ENCODE results near the gene TNNC2.
"Not testable (repeated sequence)": the region's sequence is repeated elsewhere in the genome, so short reads cannot be mapped to it uniquely, and the experiment has no call there.

Gene TNNC2

GRCh38 chr20:45818239-45818638 is 8.9 kb downstream of the TNNC2 start:
- no peak for DNase-seq

GRCh38 chr20:45817376-45818194 is 9.5 kb downstream of the TNNC2 start:
- DNase-seq, result no peak

GRCh38 chr20:45816951-45817350 is 10.2 kb downstream of the TNNC2 start:
- DNase-seq, result no peak

GRCh38 chr20:45814314-45814713 is 12.8 kb downstream of the TNNC2 start:
- no peak for DNase-seq

DNA sequence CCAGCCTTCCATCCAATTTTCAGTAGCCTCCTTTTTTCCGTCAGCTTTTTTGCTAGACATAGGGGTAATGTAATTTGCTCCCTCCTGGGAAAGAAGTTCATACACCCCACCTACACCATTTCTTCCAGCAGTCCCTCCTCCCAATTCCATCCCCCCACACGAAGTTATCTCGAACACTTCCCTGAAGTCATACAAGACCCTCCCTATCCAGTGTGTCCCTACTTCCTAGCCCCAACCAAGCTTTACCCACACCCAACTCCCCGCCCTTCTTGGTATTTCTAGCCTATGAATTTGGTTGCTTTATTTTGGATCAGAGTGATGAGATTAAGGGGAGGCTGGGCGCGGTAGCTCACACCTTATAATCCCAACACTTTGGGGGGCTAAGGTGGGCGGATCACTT is 13.6 kb downstream of the TNNC2 start:
- no peak for DNase-seq

GRCh38 chr20:45813006-45813340 is 14.1 kb downstream of the TNNC2 start:
- DNase-seq, result no peak

DNA sequence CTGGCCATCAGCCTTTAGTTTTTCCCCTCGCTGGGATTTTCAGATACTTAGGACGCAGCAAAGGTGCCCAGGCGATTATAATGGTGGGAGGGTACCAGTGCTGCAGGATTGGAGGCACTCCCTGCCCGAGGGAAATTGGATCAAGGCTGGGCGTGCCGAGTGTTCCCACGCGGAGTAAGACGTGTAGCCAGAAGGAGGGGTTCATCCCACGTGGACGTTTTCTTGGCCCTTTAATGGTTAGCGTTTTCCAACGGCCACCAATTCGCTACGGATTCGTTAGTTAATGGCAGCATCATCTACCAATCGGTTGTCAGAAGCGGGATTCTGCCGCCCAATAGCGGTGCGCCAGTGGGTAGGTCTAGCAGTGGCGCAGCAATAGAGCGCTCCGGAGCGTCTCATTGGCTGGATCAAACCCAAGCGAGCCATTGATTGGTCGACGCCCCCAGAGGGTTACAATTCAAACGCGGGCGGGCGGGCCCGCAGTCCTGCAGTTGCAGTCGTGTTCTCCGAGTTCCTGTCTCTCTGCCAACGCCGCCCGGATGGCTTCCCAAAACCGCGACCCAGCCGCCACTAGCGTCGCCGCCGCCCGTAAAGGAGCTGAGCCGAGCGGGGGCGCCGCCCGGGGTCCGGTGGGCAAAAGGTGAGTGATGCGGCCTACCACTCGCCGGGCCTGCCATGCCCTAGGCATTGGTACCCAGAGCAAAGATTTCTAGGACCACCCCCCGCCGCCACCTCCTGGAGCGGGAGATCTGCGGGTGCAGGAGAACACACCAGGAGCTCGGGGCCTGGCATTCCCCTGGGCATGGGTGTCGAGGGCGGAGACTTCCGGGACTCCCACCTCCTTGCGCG is 14.7 kb downstream of the TNNC2 start, which contains the start of gene UBE2C:
Gene UBE2C, plus strand, starts transcription at position 488 of the 849 bp plus-strand sequence. Its CDS starts 52 bp downstream, at position 540.
- peak; percentile 99 for DNase-seq

- no peak for DNase-seq
Observed at GRCh38 chr20:45810191-45810970, 16.7 kb downstream of the TNNC2 start.

DNA sequence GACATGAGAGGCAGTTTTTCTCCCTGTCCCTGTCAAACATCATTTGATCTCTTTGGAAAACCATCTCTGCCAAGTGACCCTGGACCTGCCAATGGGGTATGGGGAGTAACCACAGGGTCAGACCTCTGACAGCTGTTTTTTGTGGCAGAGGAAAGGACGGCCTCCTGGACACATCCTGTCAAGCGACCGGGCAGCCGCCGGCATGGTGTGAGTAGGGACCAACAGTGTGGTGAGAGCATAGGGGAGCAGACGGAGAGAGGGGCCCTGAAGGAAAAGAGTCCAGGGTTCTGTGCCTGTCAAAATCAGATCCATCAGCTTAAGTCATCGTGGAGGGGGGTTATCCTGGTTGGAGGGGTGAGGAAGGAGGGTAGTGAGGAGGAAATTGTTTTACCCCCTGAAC is 25.3 kb downstream of the TNNC2 start:
- DNase-seq, result no peak

DNA sequence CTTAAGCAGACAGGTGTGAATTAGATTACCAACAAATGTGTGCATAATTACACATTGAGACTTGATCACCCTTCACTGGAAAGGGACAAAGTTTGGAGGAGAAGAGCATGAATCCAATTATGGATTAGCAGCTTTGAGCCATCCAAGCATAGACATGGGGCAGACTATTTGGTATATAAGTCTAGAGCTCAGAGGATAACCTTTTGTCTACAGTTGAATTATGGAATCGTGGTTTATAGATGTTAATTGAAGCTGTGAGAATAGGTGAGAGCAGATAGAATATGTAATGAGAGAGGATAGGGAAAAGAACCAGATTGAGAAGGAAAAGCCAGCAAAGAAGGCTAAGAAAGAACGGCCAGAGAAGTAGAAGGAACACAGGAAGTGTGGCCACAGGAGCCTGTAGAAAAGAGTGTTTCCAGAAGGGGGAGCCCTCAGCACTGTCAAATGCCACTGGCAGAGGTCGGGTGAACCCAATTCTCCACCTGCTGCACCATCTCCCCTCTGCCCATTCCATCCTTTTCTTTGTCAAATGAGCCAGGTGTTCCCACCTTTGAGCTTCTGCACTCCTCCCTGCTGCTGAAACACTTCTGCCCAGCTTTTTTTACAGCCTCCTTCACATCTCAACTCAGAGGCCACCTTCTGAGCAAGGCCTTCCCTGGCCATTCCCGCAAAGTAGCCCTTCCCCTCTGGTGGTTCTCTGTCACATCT is 28.0 kb downstream of the TNNC2 start:
- DNase-seq, result peak; percentile 59

- DNase-seq, result not testable (repeated sequence)
Observed at GRCh38 chr20:45797955-45798354, 29.2 kb downstream of the TNNC2 start.

- DNase-seq, result not testable (repeated sequence)
Observed at GRCh38 chr20:45797510-45797909, 29.6 kb downstream of the TNNC2 start.

GRCh38 chr20:45796337-45797065 is 30.6 kb downstream of the TNNC2 start:
- no peak for DNase-seq

DNA sequence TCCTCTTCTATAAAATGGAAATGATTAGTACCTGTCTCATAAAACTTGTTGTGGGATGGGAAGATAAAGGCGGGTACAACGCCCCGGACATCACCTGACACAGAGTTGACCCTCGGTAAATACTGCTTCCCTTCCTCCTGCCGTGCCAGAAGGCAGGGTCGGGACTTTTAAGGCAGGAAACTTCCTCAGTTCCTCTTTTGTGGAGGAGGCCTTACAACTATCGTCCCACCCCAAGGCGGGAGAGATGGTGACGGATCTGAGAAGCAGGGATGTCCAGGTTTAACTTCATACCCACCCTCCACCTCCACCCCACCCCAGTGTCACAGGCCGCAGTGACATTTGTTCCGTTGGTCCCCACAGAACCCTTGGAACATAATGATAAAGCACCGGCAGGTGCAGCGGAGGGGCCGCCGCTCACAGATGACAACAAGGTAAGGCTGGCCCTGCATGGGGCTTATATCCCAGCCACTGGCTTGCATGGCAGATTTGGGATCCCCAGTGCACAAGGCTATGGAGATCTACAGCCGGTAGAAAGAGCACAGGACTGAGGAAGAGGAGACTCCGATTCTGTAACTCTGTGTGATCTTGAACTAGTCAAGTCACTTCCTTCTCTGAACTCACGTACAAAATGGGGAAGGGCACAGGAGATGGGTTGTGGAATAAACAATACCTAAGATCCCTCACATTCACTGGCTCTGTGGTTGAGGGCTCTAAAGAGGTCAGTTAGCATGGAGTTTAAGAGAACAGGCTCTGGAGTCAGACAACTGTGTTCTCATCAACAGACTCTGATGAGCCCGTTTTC is 34.6 kb downstream of the TNNC2 start:
- DNase-seq, result no peak

DNA sequence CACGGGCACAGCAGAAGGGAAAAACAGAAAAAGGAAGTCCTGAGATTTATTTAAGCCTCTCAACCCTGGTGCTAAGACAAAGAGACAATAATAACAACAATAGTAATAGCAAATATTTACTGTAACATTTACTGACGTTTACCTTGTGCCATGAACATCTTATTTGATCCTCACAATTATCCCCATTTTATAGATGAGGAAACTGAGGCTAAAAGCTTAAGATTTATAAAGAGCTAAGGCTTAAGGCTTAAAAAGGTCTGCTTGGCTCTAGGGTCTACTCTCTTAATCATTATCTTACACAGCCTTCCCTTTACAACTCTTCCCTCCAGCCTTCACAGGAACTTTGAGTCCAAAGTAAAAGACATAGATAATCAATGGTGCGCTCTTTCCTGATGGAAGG is 38.8 kb downstream of the TNNC2 start:
- DNase-seq, result no peak

- no peak for DNase-seq
Observed at GRCh38 chr20:45783656-45784294, 43.3 kb downstream of the TNNC2 start.

DNA sequence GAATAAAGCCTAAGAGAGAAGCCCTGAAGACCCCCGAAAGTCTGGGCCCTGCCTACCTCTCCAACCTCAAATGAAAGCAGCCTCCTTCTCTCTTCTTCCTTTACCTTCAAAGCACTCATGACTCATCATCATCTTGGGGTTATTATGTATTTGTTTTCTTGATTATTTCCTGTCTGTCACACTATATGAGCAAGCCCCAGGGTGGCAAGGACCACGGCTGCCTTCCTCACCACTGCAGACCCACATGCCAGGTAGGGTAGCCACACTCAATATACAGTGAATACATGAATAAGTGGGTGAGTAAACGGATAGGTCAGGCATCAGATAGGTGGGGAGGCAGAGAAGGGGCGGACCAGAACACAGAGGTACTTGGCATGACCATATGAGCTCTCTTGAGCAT is 44.2 kb downstream of the TNNC2 start:
- no peak for DNase-seq

- DNase-seq, result no peak
Observed at GRCh38 chr20:45781391-45781931, 45.7 kb downstream of the TNNC2 start.

DNA sequence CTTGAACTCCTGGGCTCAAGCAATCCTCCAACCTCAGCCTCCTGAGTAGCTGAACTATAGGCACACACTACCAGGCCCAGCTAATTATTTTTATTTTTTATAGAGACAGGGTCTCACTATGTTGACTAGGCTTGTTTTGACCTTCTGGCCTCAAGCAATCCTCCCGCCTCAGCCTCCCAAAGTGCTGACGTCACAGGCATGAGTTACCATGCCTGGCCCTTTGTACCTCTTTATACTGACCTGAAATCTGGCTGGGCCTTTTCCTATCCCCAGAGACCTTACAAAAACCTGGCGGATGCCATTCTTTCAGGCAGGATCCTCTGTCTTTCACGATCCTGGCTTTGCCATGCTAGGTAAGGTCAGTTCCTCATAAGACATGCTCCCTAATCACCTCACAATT is 47.0 kb downstream of the TNNC2 start:
- no peak for DNase-seq

Data from NCI-H1694 (cell line).